ENCODE measurements around the gene CA14. TPM values are rescaled to one million over a fixed set of nuclear protein-coding genes. Genes with fewer than 3 reads are reported as not detected.

Gene CA14
- total RNA-seq, 4 donors from 2014 or later, result 0.22 to 2.3 TPM; not detected in 2

DNA sequence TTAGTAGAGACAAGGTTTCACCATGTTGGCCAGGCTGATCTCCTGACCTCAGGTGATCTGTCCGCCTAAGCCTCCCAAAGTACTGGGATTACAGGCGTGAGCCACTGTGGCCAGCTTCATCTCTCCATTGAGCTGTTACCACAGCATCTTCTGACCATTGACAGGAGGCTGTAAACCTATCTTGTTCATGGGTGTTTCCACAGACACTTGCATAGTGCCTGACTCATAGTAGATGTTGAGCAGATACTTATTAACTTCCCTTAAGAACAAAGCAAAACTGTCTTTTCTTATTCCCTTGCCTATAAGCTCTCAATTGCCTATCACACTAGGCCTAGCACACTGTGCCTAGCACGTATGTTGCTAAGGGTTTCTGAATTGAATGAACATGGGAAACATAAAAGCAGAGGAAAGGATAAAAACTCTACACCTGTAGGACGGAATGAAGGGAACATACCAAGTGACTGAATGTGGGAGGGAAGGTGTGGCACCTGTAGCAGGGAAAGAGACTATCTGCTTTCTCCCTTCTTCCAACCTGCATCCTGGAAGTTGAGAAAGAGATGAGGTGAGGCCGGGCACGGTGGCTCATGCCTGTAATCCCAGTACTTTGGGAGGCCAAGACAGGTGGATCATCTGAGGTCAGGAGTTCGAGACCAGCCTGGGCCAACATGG lies 13.9 kb downstream of the CA14 start:
- Histone ChIP-seq H3K4me1 (peaks cover 0 to 46% (median 19%) of the 10 kb centered on the region in 4 donors), H3K27me3 (no peaks in the 10 kb centered on the region), H3K36me3 (peaks cover 0 to 9% (median 5%) of the 10 kb centered on the region in 3 donors), H3K27ac (peak overlapping the region; percentile 38 to 82 (median 62)), H3K4me3 (no peak overlapping the region), H3K9me3 (no peaks in the 10 kb centered on the region)
- 94 to 95% methylated on average over 7 of the region's 7 CpGs for WGBS, 2 donors
- no peak for TF ChIP-seq EP300 (IDR thresholded peaks at IDR 0.05)
- TF ChIP-seq POLR2A (IDR thresholded peaks at IDR 0.05), result no peak
- TF ChIP-seq, protein P1, sequence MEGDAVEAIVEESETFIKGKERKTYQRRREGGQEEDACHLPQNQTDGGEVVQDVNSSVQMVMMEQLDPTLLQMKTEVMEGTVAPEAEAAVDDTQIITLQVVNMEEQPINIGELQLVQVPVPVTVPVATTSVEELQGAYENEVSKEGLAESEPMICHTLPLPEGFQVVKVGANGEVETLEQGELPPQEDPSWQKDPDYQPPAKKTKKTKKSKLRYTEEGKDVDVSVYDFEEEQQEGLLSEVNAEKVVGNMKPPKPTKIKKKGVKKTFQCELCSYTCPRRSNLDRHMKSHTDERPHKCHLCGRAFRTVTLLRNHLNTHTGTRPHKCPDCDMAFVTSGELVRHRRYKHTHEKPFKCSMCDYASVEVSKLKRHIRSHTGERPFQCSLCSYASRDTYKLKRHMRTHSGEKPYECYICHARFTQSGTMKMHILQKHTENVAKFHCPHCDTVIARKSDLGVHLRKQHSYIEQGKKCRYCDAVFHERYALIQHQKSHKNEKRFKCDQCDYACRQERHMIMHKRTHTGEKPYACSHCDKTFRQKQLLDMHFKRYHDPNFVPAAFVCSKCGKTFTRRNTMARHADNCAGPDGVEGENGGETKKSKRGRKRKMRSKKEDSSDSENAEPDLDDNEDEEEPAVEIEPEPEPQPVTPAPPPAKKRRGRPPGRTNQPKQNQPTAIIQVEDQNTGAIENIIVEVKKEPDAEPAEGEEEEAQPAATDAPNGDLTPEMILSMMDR (IDR thresholded peaks at IDR 0.05), result no peak
- no peak for DNase-seq (ENCODE audit: low spot score in 2 of 2)

DNA sequence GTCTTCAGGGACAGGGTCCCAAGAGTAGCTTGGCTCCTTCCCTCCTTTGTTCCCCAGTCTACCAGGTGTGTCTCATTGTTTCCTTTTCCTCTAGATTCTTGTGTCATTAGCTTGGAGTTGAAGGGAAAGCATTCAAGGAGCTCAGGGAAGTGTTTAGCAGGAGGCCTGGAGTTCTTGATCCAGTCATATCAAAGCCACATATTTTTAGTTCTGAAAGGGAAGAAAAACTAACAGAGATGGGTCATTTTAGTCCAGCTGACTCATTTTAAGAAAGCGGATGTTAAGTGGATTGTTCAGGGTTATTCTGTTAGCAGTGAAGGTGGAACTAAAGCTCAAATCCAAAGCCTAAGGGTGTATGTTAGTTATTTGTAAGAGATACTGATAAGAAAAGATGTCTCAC lies 15.7 kb downstream of the CA14 start:
- H3K27me3 ChIP-seq, result no peaks in the 10 kb centered on the region
- peaks cover 0 to 31% (median 7%) of the 10 kb centered on the region in 4 donors for H3K4me1 ChIP-seq
- H3K4me3 ChIP-seq, result peak overlapping the region in 1 of 4 donors; percentile 30
- 39 to 59% methylated on average over 1 of the region's 1 CpG for WGBS, 2 donors
- no peak for DNase-seq (ENCODE audit: low spot score in 2 of 2)
- peak overlapping the region in 3 of 4 donors; percentile 45 to 82 (median 80) for H3K27ac ChIP-seq
- no peaks in the 10 kb centered on the region for H3K36me3 ChIP-seq
- TF ChIP-seq POLR2A (IDR thresholded peaks at IDR 0.05) (no peak), EP300 (IDR thresholded peaks at IDR 0.05) (no peak)
- TF ChIP-seq, protein P1 (IDR thresholded peaks at IDR 0.05), result no peak
- no peaks in the 10 kb centered on the region for H3K9me3 ChIP-seq

DNA sequence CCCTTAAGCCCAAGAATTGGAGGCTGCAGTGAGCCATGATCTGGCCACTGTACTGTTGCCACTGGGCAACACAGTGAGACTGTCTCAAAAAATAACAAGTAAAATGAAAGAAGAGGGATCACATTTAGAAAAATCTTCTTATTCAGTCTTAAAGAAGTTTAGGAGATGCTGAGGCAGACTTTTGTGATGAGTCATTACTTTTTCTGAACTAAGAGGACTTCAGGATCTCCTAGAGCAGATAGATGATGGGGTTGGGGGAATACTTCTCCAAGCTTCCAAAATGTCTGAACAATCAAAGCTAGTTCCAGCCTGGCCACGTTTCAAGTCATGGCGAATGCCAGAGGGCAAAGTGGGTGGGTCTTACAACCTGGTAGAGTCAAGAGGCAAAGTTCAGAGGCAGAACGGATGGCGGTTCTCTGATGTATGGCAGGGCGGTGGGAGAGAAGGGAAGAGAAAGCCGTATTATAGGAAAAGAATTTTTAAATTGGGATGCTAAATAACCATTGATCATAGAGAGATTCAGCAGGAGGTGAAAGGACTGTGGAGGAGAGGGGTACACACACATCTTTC lies 22.6 kb downstream of the CA14 start:
- WGBS, 2 donors, result 56 to 68% methylated on average over 6 of the region's 6 CpGs

DNA sequence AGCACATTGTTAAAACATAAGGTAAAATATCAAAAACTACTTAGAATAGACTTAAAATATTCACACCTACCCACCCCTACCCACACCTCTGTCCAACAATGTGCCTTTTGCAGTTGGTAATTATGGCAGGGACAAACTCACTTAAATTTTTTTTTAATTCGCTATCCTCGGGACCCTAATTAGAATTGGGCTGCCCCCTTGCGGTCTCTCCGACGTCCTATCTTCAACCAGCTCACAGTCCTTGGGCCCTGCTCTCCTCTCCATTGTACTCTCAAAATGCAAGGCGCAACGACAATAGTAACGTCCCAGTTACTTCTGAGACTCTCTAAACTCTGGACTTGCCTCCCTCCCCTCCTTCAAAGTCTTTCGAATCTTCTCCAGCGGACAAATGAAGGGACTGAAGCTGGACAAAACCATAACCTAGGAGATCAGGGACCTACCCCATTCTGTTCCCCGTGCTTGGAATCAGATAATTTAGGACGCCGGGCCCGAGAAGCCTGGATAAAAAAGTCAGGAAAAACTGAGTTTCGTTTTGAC lies 23.7 kb downstream of the CA14 start:
- peak overlapping the region; percentile 78 to 90 (median 88) for H3K27ac ChIP-seq
- no peak for TF ChIP-seq POLR2A (IDR thresholded peaks at IDR 0.05)
- TF ChIP-seq, protein P1 (IDR thresholded peaks at IDR 0.05), result peak; percentile 70 to 81 (median 73)

More for the DNA sequence above, 22.6 kb downstream of the CA14 start:
- H3K36me3 ChIP-seq, result peaks cover 0 to 12% (median 0%) of the 10 kb centered on the region in 3 donors
- no peak for TF ChIP-seq POLR2A (IDR thresholded peaks at IDR 0.05)
- H3K9me3 ChIP-seq, result no peaks in the 10 kb centered on the region
- H3K4me3 ChIP-seq, result no peak overlapping the region
- H3K4me1 ChIP-seq, result peaks cover 0 to 26% (median 9%) of the 10 kb centered on the region in 4 donors
- H3K27ac ChIP-seq, result peak overlapping the region; percentile 78 to 90 (median 88)
- no peak for DNase-seq (ENCODE audit: low spot score in 2 of 2)
- no peaks in the 10 kb centered on the region for H3K27me3 ChIP-seq

DNA sequence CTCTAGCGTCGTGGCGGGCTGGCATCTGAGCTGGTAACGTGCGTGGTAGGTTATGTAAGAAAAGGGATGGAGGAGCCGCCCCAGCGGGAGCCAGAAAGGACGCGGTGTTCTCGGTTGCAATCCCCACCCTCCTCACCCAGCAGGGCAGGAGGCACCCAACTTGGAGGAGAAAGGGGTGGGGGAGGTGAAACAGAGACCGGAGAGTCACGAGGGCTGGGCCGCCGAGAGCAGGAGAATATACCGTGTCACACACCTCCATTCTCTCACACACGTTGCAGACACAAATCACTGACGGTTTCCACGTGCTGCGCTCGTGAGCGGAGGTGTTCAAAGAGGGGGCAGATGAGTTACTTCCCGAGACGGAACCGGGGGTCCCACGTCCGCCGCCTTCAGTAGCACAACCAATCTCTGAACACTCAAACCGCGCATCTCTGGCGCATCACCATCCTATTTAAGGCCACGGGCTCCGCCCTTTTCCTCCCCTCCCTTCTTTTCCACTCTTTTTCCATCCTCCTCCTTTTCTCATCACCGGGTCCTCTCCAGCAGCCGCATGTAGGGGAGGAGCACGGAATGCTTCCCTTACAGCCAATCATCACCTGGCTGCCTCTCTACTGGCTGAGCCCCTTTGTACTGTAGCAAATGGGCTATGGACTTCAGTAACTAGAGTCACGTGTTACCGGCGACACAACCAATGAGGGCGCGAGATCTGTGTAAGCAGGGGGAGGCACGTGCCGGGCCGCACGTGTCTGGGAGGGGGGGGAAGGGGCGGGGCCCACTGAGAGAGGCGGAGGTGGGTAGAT lies 24.4 kb downstream of the CA14 start, which contains the start of gene CIART:
CIART (plus strand) TSS at position 797 of the 800 bp plus-strand sequence. CDS start 714 bp downstream, outside the sequence.
- H3K4me1 ChIP-seq, result peaks cover 0 to 26% (median 9%) of the 10 kb centered on the region in 4 donors
- H3K4me3 ChIP-seq, result peak within 1 kb of the TSS; percentile 40 to 68 (median 54)
- no peaks in the 10 kb centered on the region for H3K27me3 ChIP-seq

More for the DNA sequence above, 23.7 kb downstream of the CA14 start:
- peaks cover 0 to 17% (median 0%) of the 10 kb centered on the region in 3 donors for H3K36me3 ChIP-seq
- H3K4me3 ChIP-seq, result peak overlapping the region; percentile 40 to 68 (median 54)
- WGBS, 2 donors, result 2 to 3% methylated on average over 15 of the region's 15 CpGs
- H3K27me3 ChIP-seq, result no peaks in the 10 kb centered on the region
- no peaks in the 10 kb centered on the region for H3K9me3 ChIP-seq
- DNase-seq (ENCODE audit: low spot score in 2 of 2), result peak; percentile 60 to 82
- peaks cover 0 to 26% (median 9%) of the 10 kb centered on the region in 4 donors for H3K4me1 ChIP-seq

More for the DNA sequence above, 24.4 kb downstream of the CA14 start, which contains the start of gene CIART:
- DNase-seq (ENCODE audit: low spot score in 2 of 2), result peak; percentile 92 to 96
- 1% methylated on average over 44 to 46 of the region's 46 CpGs for WGBS, 2 donors
- Histone ChIP-seq H3K36me3 (peaks cover 0 to 24% (median 0%) of the 10 kb centered on the region in 3 donors), H3K9me3 (no peaks in the 10 kb centered on the region), H3K27ac (peak within 1 kb of the TSS; percentile 78 to 90 (median 88))
- TF ChIP-seq, protein P1 (IDR thresholded peaks at IDR 0.05), result no peak
- TF ChIP-seq EP300 (IDR thresholded peaks at IDR 0.05), result peak; percentile 60 to 84
